ENCODE measurements around the gene B3GAT1. TPM values are rescaled to one million over a fixed set of nuclear protein-coding genes. Genes with fewer than 3 reads are reported as not detected.

B3GAT1 gene
- total RNA-seq, 4 donors from 2014 or later = 0.26 to 0.93 (median 0.36) TPM

- Histone ChIP-seq H3K4me1 (peaks cover 6% of the 10 kb centered on the region), H3K27ac (no peak overlapping the region), H3K9me3 (no peaks in the 10 kb centered on the region), H3K4me3 (no peak overlapping the region), H3K36me3 (no peaks in the 10 kb centered on the region), H3K27me3 (peaks cover 30% of the 10 kb centered on the region)
- DNase-seq (ENCODE audit: low spot score in 2 of 2) = no peak
- TF ChIP-seq POLR2AphosphoS5 (IDR thresholded peaks at IDR 0.05) = no peak
- TF ChIP-seq EP300 (IDR thresholded peaks at IDR 0.05) = no peak
- TF ChIP-seq, protein P1, sequence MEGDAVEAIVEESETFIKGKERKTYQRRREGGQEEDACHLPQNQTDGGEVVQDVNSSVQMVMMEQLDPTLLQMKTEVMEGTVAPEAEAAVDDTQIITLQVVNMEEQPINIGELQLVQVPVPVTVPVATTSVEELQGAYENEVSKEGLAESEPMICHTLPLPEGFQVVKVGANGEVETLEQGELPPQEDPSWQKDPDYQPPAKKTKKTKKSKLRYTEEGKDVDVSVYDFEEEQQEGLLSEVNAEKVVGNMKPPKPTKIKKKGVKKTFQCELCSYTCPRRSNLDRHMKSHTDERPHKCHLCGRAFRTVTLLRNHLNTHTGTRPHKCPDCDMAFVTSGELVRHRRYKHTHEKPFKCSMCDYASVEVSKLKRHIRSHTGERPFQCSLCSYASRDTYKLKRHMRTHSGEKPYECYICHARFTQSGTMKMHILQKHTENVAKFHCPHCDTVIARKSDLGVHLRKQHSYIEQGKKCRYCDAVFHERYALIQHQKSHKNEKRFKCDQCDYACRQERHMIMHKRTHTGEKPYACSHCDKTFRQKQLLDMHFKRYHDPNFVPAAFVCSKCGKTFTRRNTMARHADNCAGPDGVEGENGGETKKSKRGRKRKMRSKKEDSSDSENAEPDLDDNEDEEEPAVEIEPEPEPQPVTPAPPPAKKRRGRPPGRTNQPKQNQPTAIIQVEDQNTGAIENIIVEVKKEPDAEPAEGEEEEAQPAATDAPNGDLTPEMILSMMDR (IDR thresholded peaks at IDR 0.05) = no peak
- no peak for TF ChIP-seq POLR2A (IDR thresholded peaks at IDR 0.05)
- WGBS = 84% methylated on average over 10 of the region's 14 CpGs
Measured at GRCh38 chr11:134384406-134384805, 27.6 kb downstream of the B3GAT1 start.

GRCh38 chr11:134383576-134384221 lies 28.3 kb downstream of the B3GAT1 start:
- 93% methylated on average over 61 of the region's 78 CpGs for WGBS
- Histone ChIP-seq H3K36me3 (no peaks in the 10 kb centered on the region), H3K9me3 (no peaks in the 10 kb centered on the region), H3K27me3 (peaks cover 27% of the 10 kb centered on the region), H3K4me1 (peaks cover 6% of the 10 kb centered on the region), H3K4me3 (no peak overlapping the region), H3K27ac (no peak overlapping the region)
- TF ChIP-seq POLR2AphosphoS5 (IDR thresholded peaks at IDR 0.05) = no peak
- no peak for TF ChIP-seq EP300 (IDR thresholded peaks at IDR 0.05)
- TF ChIP-seq POLR2A (IDR thresholded peaks at IDR 0.05) = no peak
- DNase-seq (ENCODE audit: low spot score in 2 of 2) = no peak

GRCh38 chr11:134382830-134383229 lies 29.2 kb downstream of the B3GAT1 start:
- 94% methylated on average over 12 of the region's 24 CpGs for WGBS
- Histone ChIP-seq H3K9me3 (no peaks in the 10 kb centered on the region), H3K36me3 (no peaks in the 10 kb centered on the region), H3K27me3 (peaks cover 27% of the 10 kb centered on the region), H3K4me1 (peaks cover 6% of the 10 kb centered on the region), H3K27ac (no peak overlapping the region), H3K4me3 (no peak overlapping the region)
- no peak for DNase-seq (ENCODE audit: low spot score in 2 of 2)
- TF ChIP-seq EP300 (IDR thresholded peaks at IDR 0.05) = no peak
- no peak for TF ChIP-seq POLR2A (IDR thresholded peaks at IDR 0.05)
- TF ChIP-seq, protein P1 (IDR thresholded peaks at IDR 0.05) = no peak
- no peak for TF ChIP-seq POLR2AphosphoS5 (IDR thresholded peaks at IDR 0.05)

DNA sequence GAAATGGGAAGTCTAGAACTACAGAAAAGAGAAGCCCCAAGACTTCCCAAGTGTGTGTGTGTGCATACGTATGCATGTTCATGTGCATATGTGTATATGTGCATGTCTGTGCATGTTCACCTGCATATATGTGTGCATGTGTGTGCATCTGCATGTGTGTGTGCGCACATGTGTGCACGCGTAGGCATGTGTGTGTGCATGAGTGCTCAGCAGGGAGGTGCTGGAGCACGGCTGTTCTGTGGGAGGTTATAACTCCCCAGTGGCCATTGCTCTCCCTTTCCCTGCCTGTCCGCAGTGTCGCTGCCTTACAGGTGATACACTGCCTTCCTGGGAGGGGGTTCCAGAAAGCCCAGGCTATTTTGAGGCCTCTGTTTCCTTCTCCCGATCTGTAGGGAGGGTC lies 29.8 kb downstream of the B3GAT1 start:
- Histone ChIP-seq H3K27me3 (peaks cover 24% of the 10 kb centered on the region), H3K36me3 (no peaks in the 10 kb centered on the region), H3K9me3 (no peaks in the 10 kb centered on the region), H3K4me1 (peaks cover 6% of the 10 kb centered on the region), H3K27ac (no peak overlapping the region), H3K4me3 (no peak overlapping the region)
- 87% methylated on average over 8 of the region's 8 CpGs for WGBS
- no peak for DNase-seq (ENCODE audit: low spot score in 2 of 2)
- TF ChIP-seq, protein P1 (IDR thresholded peaks at IDR 0.05) = no peak
- TF ChIP-seq POLR2A (IDR thresholded peaks at IDR 0.05) (no peak), POLR2AphosphoS5 (IDR thresholded peaks at IDR 0.05) (no peak), EP300 (IDR thresholded peaks at IDR 0.05) (no peak)

DNA sequence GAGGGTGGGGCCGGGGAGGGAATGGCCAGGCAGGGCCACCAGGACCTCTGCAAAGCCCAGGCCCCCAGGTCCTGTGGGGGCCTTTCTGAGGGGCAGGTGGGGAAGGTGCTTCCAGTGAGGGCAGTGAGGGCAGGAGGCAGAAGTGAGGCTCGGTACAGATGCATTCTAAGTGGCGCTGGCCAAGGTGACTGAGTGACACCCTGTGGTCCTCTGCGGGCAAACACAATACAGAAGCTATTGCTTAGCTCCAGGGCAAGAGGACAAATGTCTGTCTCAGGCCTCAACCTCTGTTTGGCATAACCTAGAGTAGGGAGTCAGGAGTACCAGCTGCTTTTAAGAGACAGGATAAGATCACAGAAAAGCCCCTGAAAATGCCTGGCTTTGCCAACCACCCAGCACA lies 31.3 kb downstream of the B3GAT1 start:
- H3K36me3 ChIP-seq = no peaks in the 10 kb centered on the region
- no peaks in the 10 kb centered on the region for H3K9me3 ChIP-seq
- peaks cover 2% of the 10 kb centered on the region for H3K4me1 ChIP-seq
- H3K27me3 ChIP-seq = peaks cover 15% of the 10 kb centered on the region
- whole genome bisulfite sequencing = 77% methylated on average over 4 of the region's 4 CpGs
- no peak for TF ChIP-seq EP300 (IDR thresholded peaks at IDR 0.05)
- TF ChIP-seq, protein P1 (IDR thresholded peaks at IDR 0.05) = no peak
- no peak for TF ChIP-seq POLR2AphosphoS5 (IDR thresholded peaks at IDR 0.05)
- no peak for TF ChIP-seq POLR2A (IDR thresholded peaks at IDR 0.05)
- no peak for DNase-seq (ENCODE audit: low spot score in 2 of 2)
- H3K27ac ChIP-seq = no peak overlapping the region
- H3K4me3 ChIP-seq = no peak overlapping the region
